Measurements from ENCODE around the gene EPB41L4A.
A peak's percentile ranks its signal among the peaks of the same experiment; 100 is the strongest.

The EPB41L4A gene

DNA sequence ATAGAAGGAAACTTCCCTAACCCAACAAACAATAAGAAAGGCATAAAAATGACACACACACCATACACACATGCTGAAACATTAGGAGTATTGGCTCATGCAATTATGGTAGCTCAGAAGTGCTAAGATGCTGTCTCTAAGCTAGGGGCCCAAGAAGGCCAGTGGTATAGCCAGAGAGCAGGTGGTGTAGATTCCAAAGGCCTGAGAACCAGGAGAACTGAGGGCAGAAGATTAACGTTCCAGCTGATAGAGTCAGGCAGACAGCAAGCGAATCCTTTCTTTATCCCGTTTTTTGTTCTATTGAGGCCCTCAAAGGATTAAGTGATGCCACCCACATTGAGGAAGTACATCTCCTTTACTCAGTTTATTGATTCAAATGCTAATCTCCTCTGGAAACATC lies 262.9 kb downstream of the EPB41L4A start:
- no peak for DNase-seq (ENCODE audit: low read depth in 2 of 2)

DNA sequence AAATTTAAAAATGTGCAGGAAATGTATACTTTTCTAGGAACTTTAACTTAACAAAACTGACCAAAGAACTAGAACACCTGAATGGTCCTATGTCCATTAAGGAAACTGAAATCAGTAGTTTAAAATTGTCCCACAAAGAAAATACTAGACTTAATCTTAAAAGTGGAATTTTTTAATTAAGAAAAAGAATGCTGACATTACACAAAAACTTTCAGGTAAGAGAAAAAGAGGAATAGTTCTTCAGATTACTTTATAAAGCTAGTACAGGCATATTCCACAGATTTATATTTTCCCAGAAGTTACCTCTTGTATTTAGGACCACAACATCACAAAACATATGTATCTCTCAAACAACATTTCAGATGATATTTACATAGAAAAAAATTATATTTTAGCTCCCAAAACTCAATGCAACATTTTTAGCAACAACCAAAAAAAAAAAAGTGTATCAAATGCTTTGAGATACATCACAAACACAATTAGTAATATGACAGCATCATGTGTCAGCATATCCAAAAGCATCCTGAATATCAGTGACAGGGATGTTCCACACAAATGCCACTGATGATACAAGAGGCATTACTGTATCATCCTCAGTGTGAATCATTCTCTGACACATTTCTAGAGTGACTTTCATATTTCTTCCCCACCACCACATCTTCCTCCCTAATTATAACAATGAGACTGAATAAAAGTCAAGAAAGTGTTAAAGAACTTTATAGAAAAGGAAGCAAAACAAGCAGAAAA lies 264.0 kb downstream of the EPB41L4A start:
- DNase-seq (ENCODE audit: low read depth in 2 of 2): no peak

GRCh38 chr5:112149727-112150126 lies 269.4 kb downstream of the EPB41L4A start:
- no peak for DNase-seq (ENCODE audit: low read depth in 2 of 2)

GRCh38 chr5:112146323-112147226 lies 272.5 kb downstream of the EPB41L4A start:
- DNase-seq (ENCODE audit: low read depth in 2 of 2): peak; percentile 11 to 38

GRCh38 chr5:112143690-112144089 lies 275.4 kb downstream of the EPB41L4A start:
- no peak for DNase-seq (ENCODE audit: low read depth in 2 of 2)

DNA sequence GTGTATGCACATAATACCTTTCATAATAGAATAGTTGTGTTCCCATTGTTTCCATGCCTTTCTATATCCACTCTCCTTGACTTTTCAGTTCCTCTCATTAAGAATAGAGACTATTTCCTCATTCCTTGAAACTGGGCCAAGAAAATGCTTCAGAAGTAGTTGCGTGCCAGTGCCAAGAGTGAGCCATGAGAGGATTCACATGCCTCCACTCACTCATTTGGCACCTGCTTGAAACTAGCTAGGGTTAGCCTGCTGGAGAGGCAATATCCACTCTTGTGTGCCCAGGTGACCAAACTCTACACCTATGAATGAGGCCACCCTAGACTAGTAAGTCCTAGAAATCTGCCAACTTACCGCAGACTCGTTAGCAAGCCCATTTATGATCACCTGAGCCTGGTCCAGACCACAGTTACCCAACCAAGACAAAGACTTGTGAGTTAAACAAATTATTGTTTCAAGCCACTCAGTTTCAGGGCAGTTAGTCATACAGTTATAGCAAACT lies 276.3 kb downstream of the EPB41L4A start:
- no peak for DNase-seq (ENCODE audit: low read depth in 2 of 2)

DNA sequence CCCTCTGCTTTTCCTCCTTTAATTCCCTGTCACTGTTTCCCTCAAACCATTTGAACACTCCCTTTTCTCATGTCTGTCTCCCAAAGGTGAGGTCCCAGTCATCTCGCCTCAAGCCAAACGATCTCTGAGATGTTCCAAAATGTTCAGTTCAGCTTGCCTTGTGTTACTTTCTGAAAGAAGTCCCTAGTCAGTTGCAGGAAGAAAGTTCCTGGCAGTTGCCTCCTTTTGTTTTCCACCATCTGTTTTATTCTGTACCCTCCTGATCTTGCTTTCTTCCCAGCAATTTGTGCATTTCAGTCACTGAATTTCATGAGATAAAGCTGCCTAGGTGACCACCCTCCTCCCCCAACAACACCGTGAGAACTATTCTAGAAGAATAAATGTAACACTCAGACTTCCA lies 277.5 kb downstream of the EPB41L4A start:
- no peak for DNase-seq (ENCODE audit: low read depth in 2 of 2)

DNA sequence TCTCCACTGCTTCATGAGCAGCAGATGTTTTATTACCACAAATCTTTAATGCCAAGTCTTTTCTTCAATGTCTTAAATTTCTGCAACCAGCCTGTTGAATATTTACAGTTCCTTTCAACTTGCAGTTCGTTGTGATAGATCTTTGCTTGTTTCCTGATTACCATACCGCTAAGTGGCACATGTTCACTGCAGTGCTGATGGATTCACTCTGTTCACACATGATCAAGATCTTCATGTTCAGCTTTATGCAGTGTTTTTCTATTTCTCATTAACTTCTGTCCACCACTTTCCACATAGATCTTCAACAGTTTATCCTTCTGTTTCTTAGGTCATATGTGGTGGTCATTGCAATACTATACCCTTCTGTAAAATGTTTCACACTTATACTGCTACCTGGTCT lies 280.6 kb downstream of the EPB41L4A start:
- no peak for DNase-seq (ENCODE audit: low read depth in 2 of 2)

DNA sequence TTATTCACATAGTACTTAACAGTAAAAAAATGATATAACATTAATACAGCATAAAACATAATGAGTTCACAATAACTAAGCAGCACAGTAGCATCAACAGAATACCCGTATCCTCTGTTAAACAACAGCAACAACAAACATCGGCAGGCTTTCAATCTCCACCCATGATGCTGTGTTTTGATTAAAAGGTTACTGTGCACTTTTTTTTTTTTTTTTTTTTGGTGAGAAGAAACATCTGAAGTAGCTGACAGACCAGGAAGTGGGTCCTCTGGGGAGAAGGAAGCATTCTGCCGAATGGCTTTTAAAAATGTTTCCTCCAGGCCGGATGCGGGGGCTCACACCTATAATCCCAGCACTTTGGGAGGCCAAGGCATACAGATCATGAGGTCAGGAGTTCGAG lies 282.3 kb downstream of the EPB41L4A start:
- no peak for DNase-seq (ENCODE audit: low read depth in 2 of 2)

DNA sequence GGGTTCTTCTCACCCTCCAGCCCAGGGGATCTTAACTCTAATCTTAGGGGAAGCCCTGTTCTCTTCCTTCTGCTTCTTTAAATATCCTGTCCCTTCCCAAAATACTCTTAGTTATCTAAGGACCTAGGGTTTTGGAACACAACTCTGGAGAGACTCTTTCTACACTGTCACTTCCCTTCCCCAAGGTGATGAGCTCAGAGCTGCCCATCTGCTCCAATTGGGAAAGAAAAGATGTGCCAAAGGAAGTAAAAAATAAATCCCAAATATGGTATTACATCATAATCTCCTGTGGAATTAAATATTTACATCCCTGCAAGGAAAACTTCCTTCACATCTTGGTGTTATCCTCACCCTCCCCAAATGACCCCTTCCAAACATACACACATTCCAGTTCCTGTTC lies 291.2 kb downstream of the EPB41L4A start:
- DNase-seq (ENCODE audit: low read depth in 2 of 2): no peak

GRCh38 chr5:112126982-112127381 lies 292.1 kb downstream of the EPB41L4A start:
- no peak for DNase-seq (ENCODE audit: low read depth in 2 of 2)

DNA sequence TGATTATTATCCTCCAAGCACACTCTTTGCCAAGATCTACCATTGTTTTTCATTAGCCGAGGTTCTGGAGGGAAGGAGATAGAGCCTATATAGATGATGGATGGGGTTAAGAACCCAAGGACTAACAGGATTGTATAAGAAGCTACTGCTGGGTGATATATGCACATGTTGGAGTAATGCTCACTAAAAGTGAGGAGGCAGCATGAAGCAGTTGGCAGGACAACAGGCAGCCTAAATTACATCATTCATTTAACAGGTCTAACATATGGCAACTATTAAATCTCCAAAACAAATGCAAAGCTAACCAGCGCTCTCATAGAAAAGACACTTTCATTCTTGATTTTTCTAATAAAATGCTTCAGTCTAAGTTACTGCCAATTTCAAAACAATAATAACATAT lies 293.2 kb downstream of the EPB41L4A start:
- DNase-seq (ENCODE audit: low read depth in 2 of 2): no peak

DNA sequence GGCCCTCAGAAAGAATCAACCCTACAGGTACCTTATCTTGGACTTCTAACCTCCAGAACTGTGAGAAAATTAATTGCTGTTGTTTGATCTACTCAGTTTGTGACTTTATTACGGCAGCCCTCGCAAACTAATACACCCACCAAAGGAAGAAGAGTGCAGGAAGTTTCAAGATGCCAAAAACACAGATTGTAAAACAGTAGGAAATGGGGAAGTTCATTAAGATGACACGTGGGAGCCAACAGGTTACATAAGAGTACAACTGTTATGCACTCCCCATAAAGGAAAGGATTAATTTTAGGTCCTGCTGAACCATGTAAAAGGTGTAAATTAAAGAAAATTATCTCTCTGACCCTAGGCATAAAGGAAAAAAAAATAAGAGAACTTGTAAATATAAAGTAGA lies 294.3 kb downstream of the EPB41L4A start:
- DNase-seq (ENCODE audit: low read depth in 2 of 2): no peak

DNA sequence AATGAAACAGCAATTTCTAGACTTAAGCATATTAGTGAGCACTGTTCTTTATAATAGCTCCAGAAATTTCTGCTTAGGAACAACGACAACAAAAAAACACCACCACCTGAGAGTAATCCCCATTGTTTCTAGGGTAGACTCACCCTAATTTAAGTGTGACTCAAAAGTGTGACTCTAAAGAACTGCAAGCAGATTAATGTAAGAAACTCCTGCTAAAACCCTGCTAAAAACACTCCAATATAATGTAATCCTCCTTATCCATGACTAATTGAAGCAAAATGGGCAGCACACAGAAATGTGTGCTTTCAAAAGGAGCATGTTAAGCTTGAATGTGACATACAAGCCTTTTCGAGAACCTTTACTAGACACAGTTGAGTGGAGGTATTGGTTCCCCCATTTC lies 296.0 kb downstream of the EPB41L4A start:
- DNase-seq (ENCODE audit: low read depth in 2 of 2): no peak

GRCh38 chr5:112122353-112122752 lies 296.7 kb downstream of the EPB41L4A start:
- DNase-seq (ENCODE audit: low read depth in 2 of 2): no peak

DNA sequence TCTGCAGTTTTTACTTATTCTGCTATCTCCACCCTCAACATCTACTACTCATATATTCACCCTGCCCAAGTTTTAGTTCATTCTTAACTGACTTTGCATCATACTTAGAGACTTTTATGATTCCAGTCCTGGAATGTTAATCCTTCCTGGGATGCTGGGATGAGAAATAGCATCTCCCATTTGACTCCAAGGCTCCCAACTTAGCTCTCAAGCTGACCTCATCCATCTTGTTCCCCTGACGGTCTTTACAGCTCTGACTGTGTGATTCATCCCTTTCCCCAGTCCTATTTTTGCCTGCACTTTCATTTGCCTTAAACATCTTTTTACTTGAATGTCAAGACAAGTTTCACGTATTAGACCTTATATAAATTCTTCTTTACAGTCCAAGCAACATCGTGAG lies 297.8 kb downstream of the EPB41L4A start:
- no peak for DNase-seq (ENCODE audit: low read depth in 2 of 2)

- DNase-seq (ENCODE audit: low read depth in 2 of 2): no peak
Observed at GRCh38 chr5:112119969-112120368, 299.1 kb downstream of the EPB41L4A start.

- no peak for DNase-seq (ENCODE audit: low read depth in 2 of 2)
Observed at GRCh38 chr5:112119508-112119907, 299.6 kb downstream of the EPB41L4A start.

DNA sequence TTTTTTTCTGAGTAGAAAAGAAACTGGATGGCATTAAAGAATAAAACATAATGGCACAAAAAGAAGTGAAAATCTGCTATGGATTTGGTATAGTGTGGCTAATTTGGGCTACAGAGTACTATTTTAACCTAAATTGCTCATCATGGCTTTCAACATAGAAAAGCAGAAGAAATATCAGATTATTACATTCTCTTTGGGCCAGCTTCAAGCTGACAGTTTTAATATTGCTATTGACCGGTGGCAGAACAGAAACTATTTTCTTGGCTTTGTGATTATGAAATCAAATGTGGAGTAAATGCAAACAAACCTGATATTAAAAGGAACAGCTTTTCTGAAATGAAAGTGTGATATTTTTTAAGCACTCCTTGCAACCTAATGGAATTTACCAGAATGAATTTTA lies 301.5 kb downstream of the EPB41L4A start:
- DNase-seq (ENCODE audit: low read depth in 2 of 2): no peak

DNA sequence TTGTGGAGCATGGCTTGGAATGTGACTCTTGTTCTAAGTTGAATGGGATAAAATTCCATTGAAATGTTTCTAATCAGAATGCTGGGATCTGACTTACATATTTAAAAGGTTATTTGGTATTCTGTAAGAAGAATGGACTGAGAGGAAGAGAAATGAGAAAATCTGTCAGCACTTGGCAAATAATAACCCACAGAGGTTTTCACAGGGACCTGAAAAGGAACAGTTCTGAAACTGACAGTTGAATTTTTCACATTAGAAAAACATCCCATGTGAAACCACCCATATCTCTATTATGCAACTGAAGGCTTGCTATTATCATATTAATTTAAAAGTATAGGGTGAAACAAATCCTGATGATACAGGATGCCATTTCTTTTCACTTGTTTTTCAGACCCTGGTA lies 302.7 kb downstream of the EPB41L4A start:
- no peak for DNase-seq (ENCODE audit: low read depth in 2 of 2)

- DNase-seq (ENCODE audit: low read depth in 2 of 2): no peak
Observed at GRCh38 chr5:112113565-112113964, 305.5 kb downstream of the EPB41L4A start.
